ENCODE data around the gene ARRB2.

Gene ARRB2

GRCh38 chr17:4751932-4752331 is 41.5 kb downstream of the ARRB2 start:
- no peak overlapping the region for H3K14ac ChIP-seq (ENCODE audit: low read length)
- H3K18ac ChIP-seq (ENCODE audit: low read length) = no peak overlapping the region
- H3K27me3 ChIP-seq (ENCODE audit: insufficient read depth, low read length) = no peaks in the 10 kb centered on the region
- no peak overlapping the region for H3K4me2 ChIP-seq (ENCODE audit: low read length)
- H3K4ac ChIP-seq (ENCODE audit: low read depth, low read length) = no peak overlapping the region
- no peaks in the 10 kb centered on the region for H3K79me2 ChIP-seq (ENCODE audit: control insufficient read depth, insufficient read depth, low read length, poor library complexity)
- WGBS (ENCODE audit: extremely low coverage, insufficient coverage, insufficient read length) = no CpG with 5 or more reads among the region's 5 CpGs
- no peak overlapping the region for H3K27ac ChIP-seq (ENCODE audit: low read depth, low read length)
- H3K9ac ChIP-seq (ENCODE audit: low read length) = no peak overlapping the region
- H2AFZ ChIP-seq (ENCODE audit: insufficient read depth, low read length, poor library complexity) = no peak overlapping the region
- no peak overlapping the region for H2BK12ac ChIP-seq (ENCODE audit: low read length)
- no peaks in the 10 kb centered on the region for H3K4me1 ChIP-seq (ENCODE audit: control insufficient read depth in 1 of 2, insufficient read depth in 2 of 2, low read length in 2 of 2)
- H4K91ac ChIP-seq (ENCODE audit: low read depth, low read length) = no peak overlapping the region
- H3K23ac ChIP-seq (ENCODE audit: low read length) = no peak overlapping the region
- no peak overlapping the region for H2BK120ac ChIP-seq (ENCODE audit: insufficient read depth, low read length, poor library complexity)
- no peak overlapping the region for H2AK5ac ChIP-seq (ENCODE audit: low read length)
- H4K8ac ChIP-seq (ENCODE audit: low read depth, low read length) = no peak overlapping the region
- DNase-seq = no peak
- no peaks in the 10 kb centered on the region for H3K9me3 ChIP-seq (ENCODE audit: insufficient read depth, low read depth, low read length)
- H3K4me3 ChIP-seq (ENCODE audit: low read depth, low read length) = no peak overlapping the region
- H3K36me3 ChIP-seq (ENCODE audit: control insufficient read depth in 1 of 2, insufficient read depth in 2 of 2, low read length in 2 of 2) = no peaks in the 10 kb centered on the region
- no peaks in the 10 kb centered on the region for H3K79me1 ChIP-seq (ENCODE audit: low read length)
- no peak overlapping the region for H2BK5ac ChIP-seq (ENCODE audit: low read depth, low read length, poor library complexity)
- no peak overlapping the region for H4K12ac ChIP-seq (ENCODE audit: low read depth, low read length)

GRCh38 chr17:4753392-4753791 is 43.0 kb downstream of the ARRB2 start:
- H3K4me3 ChIP-seq (ENCODE audit: low read depth, low read length) = no peak overlapping the region
- no peak overlapping the region for H2BK120ac ChIP-seq (ENCODE audit: insufficient read depth, low read length, poor library complexity)
- H3K36me3 ChIP-seq (ENCODE audit: control insufficient read depth in 1 of 2, insufficient read depth in 2 of 2, low read length in 2 of 2) = no peaks in the 10 kb centered on the region
- H2BK5ac ChIP-seq (ENCODE audit: low read depth, low read length, poor library complexity) = no peak overlapping the region
- no peaks in the 10 kb centered on the region for H3K27me3 ChIP-seq (ENCODE audit: insufficient read depth, low read length)
- no peak for DNase-seq
- WGBS (ENCODE audit: extremely low coverage, insufficient coverage, insufficient read length) = no CpG with 5 or more reads among the region's 1 CpG
- no peak overlapping the region for H2AK5ac ChIP-seq (ENCODE audit: low read length)
- no peaks in the 10 kb centered on the region for H3K4me1 ChIP-seq (ENCODE audit: control insufficient read depth in 1 of 2, insufficient read depth in 2 of 2, low read length in 2 of 2)
- H3K23ac ChIP-seq (ENCODE audit: low read length) = peak overlapping the region; percentile 94
- no peak overlapping the region for H2BK12ac ChIP-seq (ENCODE audit: low read length)
- H4K91ac ChIP-seq (ENCODE audit: low read depth, low read length) = no peak overlapping the region
- H2AFZ ChIP-seq (ENCODE audit: insufficient read depth, low read length, poor library complexity) = no peak overlapping the region
- no peak overlapping the region for H3K9ac ChIP-seq (ENCODE audit: low read length)
- H3K4me2 ChIP-seq (ENCODE audit: low read length) = no peak overlapping the region
- no peak overlapping the region for H4K12ac ChIP-seq (ENCODE audit: low read depth, low read length)
- H4K8ac ChIP-seq (ENCODE audit: low read depth, low read length) = no peak overlapping the region
- H3K9me3 ChIP-seq (ENCODE audit: insufficient read depth, low read depth, low read length) = no peaks in the 10 kb centered on the region
- no peak overlapping the region for H3K14ac ChIP-seq (ENCODE audit: low read length)
- no peaks in the 10 kb centered on the region for H3K79me2 ChIP-seq (ENCODE audit: control insufficient read depth, insufficient read depth, low read length, poor library complexity)
- H3K79me1 ChIP-seq (ENCODE audit: low read length) = no peaks in the 10 kb centered on the region
- H3K4ac ChIP-seq (ENCODE audit: low read depth, low read length) = no peak overlapping the region
- no peak overlapping the region for H3K27ac ChIP-seq (ENCODE audit: low read depth, low read length)
- no peak overlapping the region for H3K18ac ChIP-seq (ENCODE audit: low read length)

- Histone ChIP-seq H3K18ac (ENCODE audit: low read length) (no peak overlapping the region), H3K14ac (ENCODE audit: low read length) (no peak overlapping the region), H4K8ac (ENCODE audit: low read depth, low read length) (no peak overlapping the region), H2AFZ (ENCODE audit: insufficient read depth, low read length, poor library complexity) (no peak overlapping the region), H3K27ac (ENCODE audit: low read depth, low read length) (no peak overlapping the region), H3K79me1 (ENCODE audit: low read length) (no peaks in the 10 kb centered on the region), H4K91ac (ENCODE audit: low read depth, low read length) (no peak overlapping the region), H3K9ac (ENCODE audit: low read length) (no peak overlapping the region), H3K27me3 (ENCODE audit: insufficient read depth, low read length) (no peaks in the 10 kb centered on the region), H3K4me2 (ENCODE audit: low read length) (no peak overlapping the region), H3K23ac (ENCODE audit: low read length) (no peak overlapping the region), H2BK120ac (ENCODE audit: insufficient read depth, low read length, poor library complexity) (no peak overlapping the region), H3K4ac (ENCODE audit: low read depth, low read length) (no peak overlapping the region), H2BK5ac (ENCODE audit: low read depth, low read length, poor library complexity) (no peak overlapping the region), H3K4me3 (ENCODE audit: low read depth, low read length) (no peak overlapping the region), H3K79me2 (ENCODE audit: control insufficient read depth, insufficient read depth, low read length, poor library complexity) (no peaks in the 10 kb centered on the region), H2BK12ac (ENCODE audit: low read length) (no peak overlapping the region), H2AK5ac (ENCODE audit: low read length) (no peak overlapping the region), H4K12ac (ENCODE audit: low read depth, low read length) (no peak overlapping the region), H3K36me3 (ENCODE audit: control insufficient read depth in 1 of 2, insufficient read depth in 2 of 2, low read length in 2 of 2) (no peaks in the 10 kb centered on the region), H3K9me3 (ENCODE audit: insufficient read depth, low read depth, low read length) (no peaks in the 10 kb centered on the region), H3K4me1 (ENCODE audit: control insufficient read depth in 1 of 2, insufficient read depth in 2 of 2, low read length in 2 of 2) (no peaks in the 10 kb centered on the region)
- WGBS (ENCODE audit: extremely low coverage, insufficient coverage, insufficient read length) = no CpG with 5 or more reads among the region's 10 CpGs
- no peak for DNase-seq
Measured at GRCh38 chr17:4759776-4760236, 49.4 kb downstream of the ARRB2 start.

GRCh38 chr17:4764595-4764994 is 54.2 kb downstream of the ARRB2 start:
- Histone ChIP-seq H2AK5ac (ENCODE audit: low read length) (no peak overlapping the region), H3K23ac (ENCODE audit: low read length) (no peak overlapping the region), H3K18ac (ENCODE audit: low read length) (no peak overlapping the region), H4K91ac (ENCODE audit: low read depth, low read length) (no peak overlapping the region), H2BK5ac (ENCODE audit: low read depth, low read length, poor library complexity) (no peak overlapping the region), H2AFZ (ENCODE audit: insufficient read depth, low read length, poor library complexity) (no peak overlapping the region), H3K9me3 (ENCODE audit: insufficient read depth, low read depth, low read length) (no peaks in the 10 kb centered on the region), H3K79me2 (ENCODE audit: control insufficient read depth, insufficient read depth, low read length, poor library complexity) (no peaks in the 10 kb centered on the region), H3K27ac (ENCODE audit: low read depth, low read length) (no peak overlapping the region), H3K14ac (ENCODE audit: low read length) (no peak overlapping the region), H3K36me3 (ENCODE audit: control insufficient read depth in 1 of 2, insufficient read depth in 2 of 2, low read length in 2 of 2) (no peaks in the 10 kb centered on the region), H3K79me1 (ENCODE audit: low read length) (no peaks in the 10 kb centered on the region), H3K4me3 (ENCODE audit: low read depth, low read length) (no peak overlapping the region), H3K27me3 (ENCODE audit: insufficient read depth, low read length) (no peaks in the 10 kb centered on the region), H3K4me2 (ENCODE audit: low read length) (no peak overlapping the region), H4K8ac (ENCODE audit: low read depth, low read length) (no peak overlapping the region), H3K9ac (ENCODE audit: low read length) (no peak overlapping the region), H3K4ac (ENCODE audit: low read depth, low read length) (no peak overlapping the region), H3K4me1 (ENCODE audit: control insufficient read depth in 1 of 2, insufficient read depth in 2 of 2, low read length in 2 of 2) (no peaks in the 10 kb centered on the region), H2BK120ac (ENCODE audit: insufficient read depth, low read length, poor library complexity) (no peak overlapping the region), H2BK12ac (ENCODE audit: low read length) (no peak overlapping the region), H4K12ac (ENCODE audit: low read depth, low read length) (no peak overlapping the region)
- DNase-seq = no peak
- WGBS (ENCODE audit: extremely low coverage, insufficient coverage, insufficient read length) = no CpG with 5 or more reads among the region's 3 CpGs
